ENCODE results near the gene THAP12.
"Not testable (repeated sequence)": the region's sequence is repeated elsewhere in the genome, so short reads cannot be mapped to it uniquely, and the experiment has no call there.

THAP12 gene, protein sequence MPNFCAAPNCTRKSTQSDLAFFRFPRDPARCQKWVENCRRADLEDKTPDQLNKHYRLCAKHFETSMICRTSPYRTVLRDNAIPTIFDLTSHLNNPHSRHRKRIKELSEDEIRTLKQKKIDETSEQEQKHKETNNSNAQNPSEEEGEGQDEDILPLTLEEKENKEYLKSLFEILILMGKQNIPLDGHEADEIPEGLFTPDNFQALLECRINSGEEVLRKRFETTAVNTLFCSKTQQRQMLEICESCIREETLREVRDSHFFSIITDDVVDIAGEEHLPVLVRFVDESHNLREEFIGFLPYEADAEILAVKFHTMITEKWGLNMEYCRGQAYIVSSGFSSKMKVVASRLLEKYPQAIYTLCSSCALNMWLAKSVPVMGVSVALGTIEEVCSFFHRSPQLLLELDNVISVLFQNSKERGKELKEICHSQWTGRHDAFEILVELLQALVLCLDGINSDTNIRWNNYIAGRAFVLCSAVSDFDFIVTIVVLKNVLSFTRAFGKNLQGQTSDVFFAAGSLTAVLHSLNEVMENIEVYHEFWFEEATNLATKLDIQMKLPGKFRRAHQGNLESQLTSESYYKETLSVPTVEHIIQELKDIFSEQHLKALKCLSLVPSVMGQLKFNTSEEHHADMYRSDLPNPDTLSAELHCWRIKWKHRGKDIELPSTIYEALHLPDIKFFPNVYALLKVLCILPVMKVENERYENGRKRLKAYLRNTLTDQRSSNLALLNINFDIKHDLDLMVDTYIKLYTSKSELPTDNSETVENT

DNA sequence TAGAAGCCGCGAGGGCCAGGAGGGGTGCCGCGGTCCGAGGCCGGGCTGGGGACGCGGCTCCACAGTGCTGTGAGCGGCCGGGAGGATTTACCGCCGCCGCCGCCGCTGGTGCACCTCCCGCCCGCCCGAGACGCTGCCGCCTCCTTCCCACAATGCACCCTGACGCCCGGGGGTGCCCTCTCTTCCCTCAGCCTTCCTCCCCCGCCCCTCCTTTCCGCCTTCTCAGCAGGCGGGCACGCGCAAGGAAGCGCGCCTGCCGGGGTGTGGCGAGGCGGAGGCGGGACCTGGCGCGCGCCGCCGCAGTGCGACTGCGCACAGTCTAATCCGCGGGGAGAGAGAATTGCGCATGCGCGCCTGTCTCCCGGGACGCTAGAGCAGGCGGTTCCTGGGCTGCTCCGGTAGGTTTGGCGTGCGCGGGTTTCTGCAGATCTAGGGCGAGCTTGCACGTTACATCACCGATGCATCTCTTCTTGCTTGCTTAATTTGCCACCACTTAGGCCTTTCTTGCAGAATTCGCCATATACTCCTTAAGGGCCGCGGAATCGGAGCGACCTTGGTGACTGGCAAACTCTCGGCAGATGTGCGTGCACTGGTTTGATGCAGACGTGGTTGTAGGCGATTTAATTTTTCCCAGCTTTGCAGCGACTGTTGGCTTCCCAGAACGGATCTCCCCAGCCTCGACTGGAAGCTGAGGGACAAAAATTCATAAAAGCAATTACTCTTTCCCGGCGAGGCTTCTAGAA lies at the start of gene THAP12, which contains the start of gene GVQW3:
Gene THAP12 (minus strand): TSS at position 156 of the 743 bp plus-strand sequence. CDS start 296 bp downstream, outside the sequence.
Gene GVQW3 (plus strand): TSS at position 347 of the 743 bp plus-strand sequence. CDS start 506 bp downstream, outside the sequence.
- DNase-seq, result peak; percentile 98

DNA sequence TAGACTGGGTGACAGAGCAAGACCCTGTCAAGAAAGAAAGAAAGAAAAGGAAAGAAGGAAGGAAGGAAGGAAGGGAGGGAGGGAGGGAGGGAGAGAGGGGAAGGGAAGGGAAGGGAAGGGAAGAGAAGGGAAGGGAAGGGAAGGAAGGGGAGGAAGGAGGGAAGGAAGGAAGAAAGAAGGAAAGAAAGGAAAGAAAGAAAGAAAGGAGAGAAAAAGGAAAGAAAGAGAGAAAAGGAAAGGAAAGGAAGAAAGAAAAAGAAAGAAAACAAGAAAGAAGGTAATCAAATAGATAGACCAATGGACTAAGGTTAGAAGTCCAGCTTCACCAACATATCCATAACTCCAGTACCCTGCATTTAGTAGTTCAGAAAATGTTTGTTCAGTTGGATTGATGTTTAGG lies 45.7 kb upstream of the THAP12 start:
- DNase-seq, result no peak

DNA sequence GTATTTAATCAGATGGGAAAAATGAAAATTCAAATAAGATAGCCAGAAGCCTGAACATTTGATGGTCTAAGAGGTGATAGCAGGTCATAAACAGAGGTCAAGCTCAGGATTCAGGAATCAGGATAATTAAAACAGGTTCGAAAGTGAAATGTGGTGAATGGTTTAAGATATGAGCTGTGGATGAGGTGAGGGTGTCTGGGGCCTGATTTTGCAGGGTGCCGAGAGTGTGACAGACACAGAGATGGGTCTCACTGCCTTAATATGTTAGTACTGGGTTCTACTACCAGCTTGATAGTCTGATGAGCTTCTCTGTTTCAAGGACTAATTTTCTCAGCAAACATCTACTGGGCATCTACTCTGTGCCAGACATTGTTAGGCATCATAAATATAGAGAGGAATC lies 44.0 kb upstream of the THAP12 start:
- no peak for DNase-seq

DNA sequence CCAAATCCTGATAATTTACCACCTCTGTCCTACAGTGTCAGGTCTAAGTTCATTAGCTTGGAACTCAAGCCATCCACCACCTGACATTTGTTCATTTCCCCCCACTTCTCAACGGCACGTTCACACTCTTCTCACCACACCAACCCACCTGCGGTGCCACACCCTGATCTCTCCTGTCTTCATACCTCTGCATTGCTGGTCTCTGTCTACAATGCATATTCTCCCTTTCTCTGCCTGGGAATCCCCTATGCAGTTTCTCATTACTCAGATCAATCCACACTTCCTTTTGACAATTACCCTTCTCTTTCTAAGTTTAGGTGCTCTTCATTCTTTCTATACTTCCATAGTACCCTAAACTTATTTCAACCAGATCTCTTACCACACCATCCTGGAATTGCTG lies 43.4 kb upstream of the THAP12 start:
- DNase-seq, result no peak

- no peak for DNase-seq
These were observed 39.0 kb upstream of the THAP12 start for GRCh38 chr11:76419896-76420295.

DNA sequence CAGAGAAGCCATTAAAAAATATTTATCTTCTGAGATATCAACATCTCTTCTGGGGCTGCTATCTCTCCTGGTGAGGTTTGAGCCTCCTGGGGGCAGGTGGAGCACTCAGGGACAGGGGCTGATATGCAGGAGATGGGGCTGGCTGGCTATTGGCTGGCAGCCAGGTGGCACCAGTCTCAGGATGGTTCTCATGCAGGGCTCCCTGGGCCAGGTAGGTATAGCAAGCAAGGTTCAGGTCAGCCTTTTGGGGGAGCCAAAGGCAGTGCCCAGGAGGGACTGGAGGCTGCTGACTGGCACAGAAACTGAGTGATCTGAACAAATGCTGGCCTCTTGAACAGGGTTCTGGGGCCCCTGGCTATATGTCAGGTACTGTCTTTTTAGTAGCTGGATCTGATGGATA lies 34.1 kb upstream of the THAP12 start:
- DNase-seq, result no peak

DNA sequence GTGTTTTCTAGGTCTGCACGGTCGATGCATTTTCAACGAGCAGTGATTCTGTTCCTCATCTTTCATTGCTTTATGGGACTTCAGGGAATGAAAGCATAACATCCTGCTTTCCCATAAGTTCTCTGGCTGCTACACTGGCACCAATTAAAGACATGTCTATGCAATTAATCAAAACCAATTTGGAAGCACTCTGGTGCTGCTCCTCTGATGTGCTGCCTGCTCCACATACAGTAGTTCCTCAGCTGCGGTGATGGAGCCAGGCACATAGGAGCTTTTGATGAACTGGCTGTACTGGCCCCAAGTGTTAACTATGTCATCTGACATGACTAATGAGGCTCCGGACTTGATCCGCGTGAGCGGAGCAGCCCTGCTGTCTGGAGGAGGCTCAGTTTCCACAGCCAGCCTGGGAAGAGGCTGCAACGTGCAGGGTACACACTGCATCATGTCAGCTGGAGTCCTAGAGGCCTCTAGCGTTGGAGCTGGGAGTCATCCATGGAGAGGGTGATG lies 30.0 kb upstream of the THAP12 start:
- no peak for DNase-seq

DNA sequence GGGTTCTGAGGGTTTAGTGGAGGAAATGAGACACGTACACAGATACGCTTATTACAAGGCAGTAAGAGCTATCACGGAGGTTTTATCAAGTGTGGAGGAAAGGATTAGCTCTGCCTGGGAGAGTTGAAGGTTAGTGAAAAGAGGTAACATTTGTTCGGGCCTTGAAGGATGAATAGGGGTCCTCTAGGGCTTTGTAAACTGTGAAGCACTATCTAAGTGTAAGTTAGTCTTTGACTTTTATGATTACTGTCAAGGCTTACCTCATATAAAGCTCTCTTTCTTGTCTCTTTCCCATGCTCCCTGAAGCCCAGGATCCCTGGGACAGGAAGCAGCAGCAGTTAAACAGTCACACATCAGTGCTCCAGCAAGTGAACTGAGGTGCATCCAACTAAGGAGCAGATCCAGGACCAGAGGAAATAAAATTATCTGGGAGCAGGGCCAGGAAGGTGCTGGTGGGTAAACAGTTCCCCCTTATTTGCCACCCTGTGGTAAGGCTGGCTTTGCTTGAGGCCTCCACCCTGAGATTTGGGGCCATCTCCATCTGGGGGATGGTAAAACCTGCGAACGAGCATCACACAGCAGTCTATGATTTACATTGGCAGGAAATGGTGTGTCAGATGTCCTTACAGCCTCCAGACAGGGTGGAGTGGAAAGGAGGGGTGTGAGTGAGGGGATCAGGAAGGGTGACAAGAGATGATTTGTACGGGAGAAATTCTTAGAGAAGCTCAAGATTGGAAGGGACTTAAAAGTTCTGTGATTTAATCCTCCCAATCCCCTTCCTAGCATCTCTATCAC lies 27.4 kb upstream of the THAP12 start:
- no peak for DNase-seq

GRCh38 chr11:76406359-76406758 lies 25.4 kb upstream of the THAP12 start:
- DNase-seq, result no peak

DNA sequence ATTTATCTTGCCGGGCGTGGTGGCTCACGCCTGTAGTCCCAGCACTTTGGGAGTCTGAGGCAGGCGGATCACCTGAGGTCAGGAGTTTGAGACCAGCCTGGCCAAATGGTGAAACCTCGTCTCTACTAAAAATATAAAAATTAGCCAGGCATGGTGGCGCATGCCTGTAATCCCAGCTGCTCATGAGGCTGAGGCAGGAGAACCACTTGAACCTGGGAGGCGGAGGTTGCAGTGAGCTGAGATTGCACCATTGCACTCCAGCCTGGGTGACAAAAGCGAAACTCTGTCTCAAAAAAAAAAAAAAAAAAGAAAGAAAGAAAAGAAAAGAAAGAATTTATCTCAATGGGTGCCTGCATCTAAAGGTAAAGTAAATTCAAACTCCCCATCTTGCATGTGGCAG lies 20.6 kb upstream of the THAP12 start:
- DNase-seq, result not testable (repeated sequence)

DNA sequence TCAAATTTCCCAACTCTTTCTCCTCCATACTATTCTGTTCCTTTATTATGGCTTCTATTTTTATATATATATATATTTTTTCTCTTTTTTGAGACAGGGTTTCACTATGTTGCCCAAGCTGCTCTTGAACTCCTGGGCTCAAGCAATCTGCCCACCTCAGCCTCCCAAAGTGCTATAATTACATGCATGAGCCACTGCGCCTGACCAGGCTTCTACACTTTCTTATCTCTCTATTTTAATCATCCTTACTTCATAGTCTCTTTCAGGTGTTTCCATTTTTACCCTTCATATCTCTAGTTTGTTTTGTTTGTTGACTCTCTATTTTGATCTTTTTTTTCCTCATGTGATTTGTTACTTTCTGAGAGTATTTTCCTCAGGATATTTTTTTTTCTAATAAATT lies 20.0 kb upstream of the THAP12 start:
- no peak for DNase-seq

DNA sequence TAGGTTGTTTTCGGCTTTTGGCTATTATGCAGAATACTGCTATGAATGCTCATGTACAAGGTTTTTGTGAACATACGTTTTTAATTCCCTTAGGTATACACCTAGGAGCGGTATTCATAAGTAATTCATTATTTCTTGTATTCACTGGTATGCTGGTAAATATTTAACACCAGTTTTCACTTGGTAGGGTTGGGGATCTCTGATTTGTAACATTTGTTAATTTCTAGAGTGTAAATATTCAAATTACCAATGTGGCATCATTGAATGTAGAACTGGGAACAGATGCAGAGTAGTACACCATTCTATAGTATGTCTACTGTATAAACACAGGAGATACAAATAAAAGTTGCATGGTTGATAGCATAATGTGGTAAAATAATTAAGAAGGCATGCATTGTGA lies 16.5 kb upstream of the THAP12 start:
- DNase-seq, result no peak

GRCh38 chr11:76395296-76395695 lies 14.4 kb upstream of the THAP12 start:
- no peak for DNase-seq

GRCh38 chr11:76394411-76394810 lies 13.5 kb upstream of the THAP12 start:
- no peak for DNase-seq

GRCh38 chr11:76392870-76393269 lies 11.9 kb upstream of the THAP12 start:
- DNase-seq, result no peak

GRCh38 chr11:76391811-76392475 lies 11.0 kb upstream of the THAP12 start:
- no peak for DNase-seq

DNA sequence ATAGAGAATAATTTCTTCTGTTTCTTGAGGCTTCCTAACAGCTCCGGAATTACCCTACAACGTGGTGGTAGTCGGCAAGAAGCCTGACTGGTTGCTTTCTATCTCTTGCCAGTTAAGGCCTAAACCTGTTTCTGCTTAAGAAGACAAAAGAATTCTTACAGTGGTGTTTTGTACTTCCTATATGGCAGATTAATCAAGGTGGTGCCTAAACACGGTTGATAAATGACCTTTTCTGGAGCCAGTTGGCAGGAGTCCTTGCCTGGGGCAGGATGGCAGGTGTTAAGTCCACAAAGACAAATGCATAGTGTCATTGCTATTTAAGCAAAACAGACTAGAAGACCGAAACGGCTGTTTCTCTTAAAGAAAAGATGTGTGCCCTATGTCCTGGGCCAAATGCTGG lies 10.1 kb upstream of the THAP12 start:
- DNase-seq, result no peak

GRCh38 chr11:76388408-76388807 lies 7.5 kb upstream of the THAP12 start:
- DNase-seq, result no peak

DNA sequence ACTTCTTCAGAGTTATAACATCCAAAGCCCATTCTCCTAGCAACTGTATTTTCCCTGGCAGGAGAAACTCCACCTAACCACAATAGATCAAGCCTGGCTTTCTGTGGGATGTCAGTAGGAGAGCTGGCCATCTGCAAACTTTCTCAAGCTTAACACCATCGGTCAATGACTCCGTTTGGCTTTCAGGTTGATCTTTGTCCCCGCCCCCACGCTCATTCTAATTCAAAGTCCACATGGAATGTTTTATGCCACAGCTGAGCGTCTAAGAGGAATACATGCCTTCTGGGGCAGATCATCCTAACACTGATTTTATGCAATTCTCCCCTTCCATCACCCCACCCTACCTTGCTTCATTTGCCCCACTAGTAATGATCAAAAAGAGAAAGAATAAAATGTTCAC lies 5.0 kb upstream of the THAP12 start:
- no peak for DNase-seq

DNA sequence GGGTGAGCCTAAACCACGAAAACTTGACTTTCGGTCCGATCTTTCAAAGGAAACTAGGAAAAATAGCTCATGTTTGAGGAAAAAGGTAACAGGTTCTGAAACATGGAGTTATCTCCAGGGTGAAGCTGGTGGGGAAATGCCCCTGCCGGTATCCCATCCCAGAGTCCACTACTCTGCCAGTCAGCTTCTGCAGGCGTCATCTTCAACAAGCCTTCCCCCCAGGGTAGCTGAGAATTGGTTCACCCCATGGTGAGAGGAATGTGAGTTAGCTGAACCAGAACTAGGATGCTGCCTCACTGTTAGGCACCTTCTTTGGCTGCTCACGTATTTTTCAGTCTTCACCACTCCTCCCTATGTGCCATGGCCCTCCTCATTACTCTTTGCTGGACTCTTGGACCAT lies 1.3 kb upstream of the THAP12 start:
- DNase-seq, result no peak

- peak; percentile 37 for DNase-seq
These were observed 564 bp downstream of the THAP12 start for GRCh38 chr11:76380159-76380976.

Data from activated effector memory CD4-positive, alpha-beta T cell treated with Interleukin-2 at 50 U/mL for 16 hours (primary cell).